H9 (cell line): ENCODE data around the gene TBC1D17. TPM values are rescaled to one million over a fixed set of nuclear protein-coding genes. Genes with fewer than 3 reads are reported as not detected.

Experiments used
- DNase-seq: peaks from one replicate; pipeline ENCODE4 v3.0.0-alpha.2; 2017
- H2AFZ ChIP-seq: one replicate; pipeline ENCODE4 v1.6.1; 2013; ENCODE audit warnings: mild to moderate bottlenecking, low read length, control low read depth, moderate library complexity
- H2AK5ac ChIP-seq: 2 replicates; pipeline ENCODE4 v1.6.1; 2013; ENCODE audit warnings: low read length, control low read depth, mixed read lengths; ENCODE audit not compliant: insufficient read length
- H2BK120ac ChIP-seq: one replicate; pipeline ENCODE4 v1.6.1; 2013; ENCODE audit warnings: low read depth, mild to moderate bottlenecking, low read length, control low read depth, inconsistent platforms; ENCODE audit not compliant: poor library complexity, severe bottlenecking
- H2BK12ac ChIP-seq: 2 replicates; pipeline ENCODE4 v1.6.1; 2013; ENCODE audit warnings: low read length, control low read depth, mixed read lengths, low read depth; ENCODE audit not compliant: insufficient read length
- H2BK15ac ChIP-seq: 2 replicates; pipeline ENCODE4 v1.6.1; 2013; ENCODE audit warnings: low read depth, low read length, control low read depth
- H2BK20ac ChIP-seq: one replicate; pipeline ENCODE4 v1.6.1; 2013; ENCODE audit warnings: low read depth, mild to moderate bottlenecking, low read length, control low read depth, inconsistent platforms; ENCODE audit not compliant: poor library complexity, severe bottlenecking
- H2BK5ac ChIP-seq: 2 replicates; pipeline ENCODE4 v1.6.1; 2013; ENCODE audit warnings: low read length, control low read depth, mixed read lengths; ENCODE audit not compliant: insufficient read length
- H3K14ac ChIP-seq: 2 replicates; pipeline ENCODE4 v1.6.1; 2013; ENCODE audit warnings: low read length, control low read depth; ENCODE audit not compliant: insufficient read depth
- H3K18ac ChIP-seq: 2 replicates; pipeline ENCODE4 v1.6.1; 2013; ENCODE audit warnings: low read depth, mild to moderate bottlenecking, mixed read lengths, low read length, control low read depth; ENCODE audit not compliant: insufficient read length
- H3K23ac ChIP-seq: 2 replicates; pipeline ENCODE4 v1.6.1; 2013; ENCODE audit warnings: low read length, control low read depth, mixed read lengths, low read depth; ENCODE audit not compliant: insufficient read length
- H3K23me2 ChIP-seq: 2 replicates; pipeline ENCODE4 v1.6.1; 2013; ENCODE audit warnings: low read depth, mild to moderate bottlenecking, mixed read lengths, low read length, control low read depth; ENCODE audit not compliant: insufficient read length, poor library complexity, severe bottlenecking
- H3K27ac ChIP-seq: 2 replicates; pipeline ENCODE4 v1.5.1; 2013; ENCODE audit warnings: low read length, control low read depth, mixed read lengths, low read depth; ENCODE audit not compliant: insufficient read length
- H3K27me3 ChIP-seq: 2 replicates; pipeline ENCODE4 v1.6.1; 2013; ENCODE audit warnings: low read length, control low read depth, inconsistent platforms; ENCODE audit not compliant: insufficient read depth
- H3K4ac ChIP-seq: 2 replicates; pipeline ENCODE4 v1.6.1; 2013; ENCODE audit warnings: low read depth, mild to moderate bottlenecking, control low read depth, inconsistent platforms, low read length, moderate library complexity
- H3K4me1 ChIP-seq: 2 replicates; pipeline ENCODE4 v1.6.1; 2013; ENCODE audit warnings: low read length, control low read depth, inconsistent platforms; ENCODE audit not compliant: insufficient read depth
- H3K4me2 ChIP-seq: 2 replicates; pipeline ENCODE4 v1.6.1; 2013; ENCODE audit warnings: low read length, control low read depth, mixed read lengths; ENCODE audit not compliant: insufficient read length, insufficient read depth
- H3K56ac ChIP-seq: 2 replicates; pipeline ENCODE4 v1.6.1; 2013; ENCODE audit warnings: low read depth, mild to moderate bottlenecking, mixed read lengths, low read length, control low read depth; ENCODE audit not compliant: insufficient read length
- H3K79me1 ChIP-seq: 2 replicates; pipeline ENCODE4 v1.6.1; 2013; ENCODE audit warnings: low read depth, mild to moderate bottlenecking, moderate library complexity, low read length, control low read depth, inconsistent platforms; ENCODE audit not compliant: insufficient read depth, poor library complexity, severe bottlenecking
- H3K79me2 ChIP-seq: 2 replicates; pipeline ENCODE4 v1.6.1; 2013; ENCODE audit warnings: low read length, control low read depth, inconsistent platforms; ENCODE audit not compliant: insufficient read depth
- H3K9ac ChIP-seq: 2 replicates; pipeline ENCODE4 v1.6.1; 2013; ENCODE audit warnings: low read length, control low read depth, mixed read lengths; ENCODE audit not compliant: insufficient read length; ENCODE audit errors: extremely low read depth
- H3K9me3 ChIP-seq: one replicate; pipeline ENCODE4 v1.6.1; 2013; ENCODE audit warnings: low read depth, low read length, inconsistent platforms; ENCODE audit not compliant: control insufficient read depth
- H3T11ph ChIP-seq: one replicate; pipeline ENCODE4 v1.6.1; 2013; ENCODE audit warnings: mild to moderate bottlenecking, low read length, control low read depth, inconsistent platforms
- H4K20me1 ChIP-seq: one replicate; pipeline ENCODE4 v1.6.1; 2013; ENCODE audit not compliant: control insufficient read depth, insufficient read length, insufficient read depth
- H4K5ac ChIP-seq: 2 replicates; pipeline ENCODE4 v1.6.1; 2013; ENCODE audit warnings: low read depth, mild to moderate bottlenecking, mixed read lengths, low read length, control low read depth; ENCODE audit not compliant: insufficient read length
- H4K8ac ChIP-seq: replicated peaks from 2 replicates; pipeline ENCODE4 v1.6.1; 2013; ENCODE audit warnings: low read length, control low read depth, mixed read lengths, low read depth; ENCODE audit not compliant: insufficient read length
- H4K91ac ChIP-seq: 2 replicates; pipeline ENCODE4 v1.6.1; 2013; ENCODE audit warnings: low read depth, mild to moderate bottlenecking, moderate library complexity, mixed read lengths, low read length, control low read depth; ENCODE audit not compliant: insufficient read length
- H3K27ac Mint-ChIP-seq, 3 experiments: 2 replicates in 2 of 3; 3 replicates in 1 of 3; pipeline ENCODE4 v1.8.0; 2020 to 2021; ENCODE audit warnings: mixed read lengths in 3 of 3, mild to moderate bottlenecking in 1 of 3, moderate library complexity in 1 of 3
- H3K27me3 Mint-ChIP-seq: 2 replicates; pipeline ENCODE4 v1.8.0; 2021; ENCODE audit warnings: low read depth, mild to moderate bottlenecking, moderate library complexity, mixed read lengths
- H3K36me3 Mint-ChIP-seq, 3 experiments: 2 replicates in 2 of 3; 3 replicates in 1 of 3; pipeline ENCODE4 v1.8.0; 2020 to 2021; ENCODE audit warnings: low read depth in 3 of 3, mixed read lengths in 3 of 3; ENCODE audit not compliant: insufficient read depth in 1 of 3
- H3K4me1 Mint-ChIP-seq, 2 experiments: 2 replicates each; pipeline ENCODE4 v1.8.0; 2020; ENCODE audit warnings: mixed read lengths in 2 of 2
- H3K4me3 Mint-ChIP-seq, 2 experiments: 2 replicates in 1 of 2; 3 replicates in 1 of 2; pipeline ENCODE4 v1.8.0; 2020 to 2021; ENCODE audit warnings: mild to moderate bottlenecking in 2 of 2, mixed read lengths in 2 of 2, moderate library complexity in 1 of 2
- H3K9me3 Mint-ChIP-seq, 2 experiments: 2 replicates in 1 of 2; 3 replicates in 1 of 2; pipeline ENCODE4 v1.8.0; 2020; ENCODE audit warnings: mild to moderate bottlenecking in 2 of 2, mixed read lengths in 2 of 2, moderate library complexity in 1 of 2
- WGBS: extraction: QIAGEN DNeasy Blood & Tissue Kit; methylation state at CpG from one replicate; pipeline ENCODE4 v1.1.7; 2013; ENCODE audit warnings: missing lambda C conversion rate, low lambda C conversion rate, mixed read lengths; ENCODE audit not compliant: insufficient read length; ENCODE audit errors: extremely low coverage; 5-methylcytosine and 5-hydroxymethylcytosine counted together
- total RNA-seq: library from RNA; stranded (reverse); gene quantifications from 2 replicates; pipeline ENCODE4 v1.2.1, GENCODE V29; 2021
- TF ChIP-seq, protein P1 (sequence below): fragments of 200-600 bp; sonication (generic); conservative IDR thresholded peaks from 3 replicates; pipeline ENCODE4 v1.8.0; 2021; ENCODE audit warnings: antibody characterized with exemption, mild to moderate bottlenecking

TBC1D17 gene
- total RNA-seq, 1 experiment from 2014 or later = 33.6 TPM

DNA sequence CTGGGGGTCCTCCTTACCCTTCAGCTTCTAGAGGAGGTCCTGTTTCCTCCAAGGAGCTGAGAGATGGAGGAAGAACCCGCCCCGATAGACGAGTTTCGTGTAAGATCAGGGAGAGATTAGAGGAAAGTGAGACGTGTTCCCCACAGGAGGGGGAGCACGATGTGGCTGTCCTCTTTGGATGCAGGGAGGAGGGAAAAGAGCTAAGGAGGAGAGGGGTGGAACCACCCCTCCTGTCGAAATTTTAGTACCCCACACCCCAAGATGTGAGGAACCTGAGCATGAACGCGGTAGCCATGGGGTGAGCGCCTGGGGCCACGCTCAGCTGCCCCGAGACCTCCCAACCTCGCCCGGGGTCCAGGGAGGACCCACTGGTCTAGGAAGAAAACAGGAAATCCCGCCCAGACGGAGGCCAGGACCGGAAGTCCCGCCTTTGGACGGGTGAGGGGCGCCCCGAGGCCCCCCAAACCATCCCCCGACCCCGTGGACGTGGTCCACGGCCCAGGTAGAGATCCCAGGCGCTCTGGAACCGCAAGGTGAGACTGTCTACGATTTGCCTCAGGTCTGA, 1.6 kb upstream of the TBC1D17 start:
- Histone ChIP-seq H4K91ac (no peak overlapping the region), H3K14ac (peak overlapping the region; percentile 89), H2BK12ac (no peak overlapping the region), H2BK5ac (peak overlapping the region; percentile 27), H3K4ac (no peak overlapping the region; the same call in 1 of the 2 replicates), H3K27me3 (no peaks in the 10 kb centered on the region), H3K9ac (peak overlapping the region; percentile 86), H3K18ac (peak overlapping the region; percentile 71), H3K23ac (no peak overlapping the region), H2BK20ac (no peak overlapping the region), H3K79me1 (no peaks in the 10 kb centered on the region), H4K5ac (no peak overlapping the region), H3K56ac (no peak overlapping the region), H3K4me1 (no peaks in the 10 kb centered on the region), H2AFZ (no peak overlapping the region), H4K8ac (no peak overlapping the region), H2BK15ac (no peak overlapping the region), H2AK5ac (no peak overlapping the region), H3K27ac (peak overlapping the region; percentile 3), H3K4me2 (peak overlapping the region; percentile 59), H3K9me3 (no peaks in the 10 kb centered on the region), H3K79me2 (no peaks in the 10 kb centered on the region; the same call in 1 of the 2 replicates), H4K20me1 (no peaks in the 10 kb centered on the region), H3K23me2 (peaks cover 11% of the 10 kb centered on the region), H3T11ph (no peak overlapping the region), H2BK120ac (no peak overlapping the region)
- peaks cover 18 to 25% of the 10 kb centered on the region in 2 experiments for H3K4me1 Mint-ChIP-seq
- no CpG with 5 or more reads among the region's 28 CpGs for WGBS
- H3K27ac Mint-ChIP-seq = no peak overlapping the region; a peak in 1 of 7 replicates
- H3K27me3 Mint-ChIP-seq = no peaks in the 10 kb centered on the region
- DNase-seq = peak; percentile 65
- H3K9me3 Mint-ChIP-seq = no peaks in the 10 kb centered on the region
- H3K36me3 Mint-ChIP-seq = peaks cover 22 to 34% (median 24%) of the 10 kb centered on the region in 3 experiments
- no peak overlapping the region for H3K4me3 Mint-ChIP-seq
- TF ChIP-seq, protein P1, sequence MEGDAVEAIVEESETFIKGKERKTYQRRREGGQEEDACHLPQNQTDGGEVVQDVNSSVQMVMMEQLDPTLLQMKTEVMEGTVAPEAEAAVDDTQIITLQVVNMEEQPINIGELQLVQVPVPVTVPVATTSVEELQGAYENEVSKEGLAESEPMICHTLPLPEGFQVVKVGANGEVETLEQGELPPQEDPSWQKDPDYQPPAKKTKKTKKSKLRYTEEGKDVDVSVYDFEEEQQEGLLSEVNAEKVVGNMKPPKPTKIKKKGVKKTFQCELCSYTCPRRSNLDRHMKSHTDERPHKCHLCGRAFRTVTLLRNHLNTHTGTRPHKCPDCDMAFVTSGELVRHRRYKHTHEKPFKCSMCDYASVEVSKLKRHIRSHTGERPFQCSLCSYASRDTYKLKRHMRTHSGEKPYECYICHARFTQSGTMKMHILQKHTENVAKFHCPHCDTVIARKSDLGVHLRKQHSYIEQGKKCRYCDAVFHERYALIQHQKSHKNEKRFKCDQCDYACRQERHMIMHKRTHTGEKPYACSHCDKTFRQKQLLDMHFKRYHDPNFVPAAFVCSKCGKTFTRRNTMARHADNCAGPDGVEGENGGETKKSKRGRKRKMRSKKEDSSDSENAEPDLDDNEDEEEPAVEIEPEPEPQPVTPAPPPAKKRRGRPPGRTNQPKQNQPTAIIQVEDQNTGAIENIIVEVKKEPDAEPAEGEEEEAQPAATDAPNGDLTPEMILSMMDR = no peak
